ENCODE data around the gene EFCAB3. TPM values are rescaled to one million over a fixed set of nuclear protein-coding genes. Genes with fewer than 3 reads are reported as not detected.

Gene EFCAB3
- total RNA-seq, 2 experiments from 2014 or later: not detected

Other genes with a start within 250 kb of the EFCAB3 start
- 10 to 100 TPM; 22.4 to 24.6 TPM for gene METTL2A, start 43.3 kb downstream of the EFCAB3 start, total RNA-seq
- gene TLK2, start 98.3 kb downstream of the EFCAB3 start, total RNA-seq: 10 to 100 TPM; 27.1 to 29.5 TPM
- 1 to 10 TPM; 4.1 to 5.5 TPM for gene MRC2, start 247.1 kb downstream of the EFCAB3 start, total RNA-seq

All from activated naive CD4-positive, alpha-beta T cell treated with anti-CD3 and anti-CD28 coated beads for 36 hours (primary cell).